Heart left ventricle (tissue), 13 donors: ENCODE data around the gene PPP1R17.

Source experiments
- CTCF ChIP-seq, 12 donors: fragments of 200-600 bp; sonication (generic) in 4 of 12; IDR thresholded peaks; one replicate each; pipeline versions ENCODE4 v1.5.0 to v1.8.0; 2018 to 2022; ENCODE audit warnings: antibody characterized with exemption in 12 of 12, mild to moderate bottlenecking in 5 of 12
- POLR2A ChIP-seq, 2 donors: fragments of 450-650 bp; IDR thresholded peaks; one replicate each; pipeline ENCODE4 v1.6.1; 2017; ENCODE audit warnings: antibody characterized with exemption in 2 of 2, mild to moderate bottlenecking in 2 of 2, moderate library complexity in 2 of 2
- donor health status: ischemic (EF 13 %, LVEDD 7.1; RV severe dilation, severe dysfunction).
- donor health status: DM: no; HTN: yes; CAD: no.
- donor health status: DM: no; HTN: no; CAD: no.
- donor health status: ischemic (EF 25% LVEDD 6.9; RV normal size, moderate dysfunction).
- donor health status: ischemic (EF 25% LVEDD 5.7; RV mildly dilated, moderate dysfunction).
- donor health status: ischemic (EF 35%, LVEDD 5.7; RV mildly dilated, moderate dysfunction).
- donor health status: nonischemic (EF 11% LVEDD 7.7; RV severe dilation, severe dysfunction).
- donor health status: DM: yes; HTN: yes; CAD: no.
- donor health status: PGD.
- donor health status: ischemic (EF 29% LVEDD 5.4; RV normal size, mild dysfunction).
- donor health status: nonischemic (EF 23%, LVEDD 6.1; RV moderate dilation, normal function).

GRCh38 chr7:31692871-31693270 lies 5.9 kb downstream of the PPP1R17 start:
- TF ChIP-seq CTCF (IDR thresholded peaks at IDR 0.05) = no peak
- no peak for TF ChIP-seq POLR2A (IDR thresholded peaks at IDR 0.05)
